HG02798 (cell line): Measurements from ENCODE around the gene COL15A1.

Experiments used
- ATAC-seq: cut with Tn5 transposase; IDR thresholded peaks from one replicate; pipeline ENCODE4 v1.9.1; 2021; ENCODE audit warnings: mild to moderate bottlenecking; ENCODE audit not compliant: unreplicated experiment, poor library complexity

COL15A1 gene

GRCh38 chr9:99070681-99071080 is 127.0 kb downstream of the COL15A1 start:
- no peak for ATAC-seq

DNA sequence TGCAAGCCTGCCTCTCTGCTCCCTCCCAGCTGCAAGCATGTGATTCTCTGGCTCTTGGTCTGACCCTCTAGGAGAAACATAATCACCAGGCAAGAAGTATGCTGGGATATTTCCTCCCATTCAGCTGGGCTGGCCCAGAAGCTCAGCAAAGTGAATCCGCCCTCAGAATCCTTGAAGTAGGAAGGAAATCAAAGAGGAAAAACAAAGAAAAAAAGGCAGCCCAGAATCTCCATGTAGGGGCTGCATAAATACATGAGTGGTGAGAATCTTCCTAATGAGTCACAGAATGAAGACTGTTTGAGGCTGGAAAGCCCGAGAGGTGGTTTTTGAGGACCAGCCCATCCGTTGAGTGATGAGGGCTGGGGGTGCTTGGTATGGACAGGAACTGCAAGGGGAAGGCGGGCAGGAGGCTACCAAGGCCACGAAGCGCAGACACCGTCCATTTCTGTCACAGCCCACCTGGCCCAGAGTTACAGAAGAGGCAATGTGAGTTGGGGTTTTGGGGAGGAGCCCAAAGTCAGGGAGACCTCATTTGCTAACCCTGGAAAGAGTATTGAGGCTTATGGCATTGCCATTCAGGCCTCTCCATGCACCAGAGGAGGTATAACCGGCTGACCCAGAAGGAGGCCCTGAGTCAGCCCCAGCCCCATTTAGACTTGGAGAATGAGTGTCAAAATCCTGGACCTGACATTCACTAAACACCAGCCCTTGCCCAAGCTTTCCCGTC is 127.8 kb downstream of the COL15A1 start:
- ATAC-seq = no peak

DNA sequence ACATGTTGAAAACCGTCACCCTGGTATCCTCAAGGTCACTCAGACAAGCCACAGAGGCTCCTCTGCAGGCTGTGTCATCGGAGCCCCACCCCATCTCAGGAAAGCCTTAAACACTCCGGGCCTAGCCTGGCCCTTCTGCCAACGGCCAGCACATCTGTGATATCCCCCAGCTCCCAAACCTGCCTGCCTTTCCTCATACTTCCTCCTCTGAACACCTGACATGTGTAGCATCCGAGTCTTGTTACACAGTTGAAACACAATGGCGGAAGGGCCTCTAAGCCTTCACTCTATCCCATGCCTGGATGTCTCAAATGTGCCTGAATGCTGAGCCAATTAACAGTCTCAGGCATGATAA is 128.3 kb downstream of the COL15A1 start:
- ATAC-seq = no peak

DNA sequence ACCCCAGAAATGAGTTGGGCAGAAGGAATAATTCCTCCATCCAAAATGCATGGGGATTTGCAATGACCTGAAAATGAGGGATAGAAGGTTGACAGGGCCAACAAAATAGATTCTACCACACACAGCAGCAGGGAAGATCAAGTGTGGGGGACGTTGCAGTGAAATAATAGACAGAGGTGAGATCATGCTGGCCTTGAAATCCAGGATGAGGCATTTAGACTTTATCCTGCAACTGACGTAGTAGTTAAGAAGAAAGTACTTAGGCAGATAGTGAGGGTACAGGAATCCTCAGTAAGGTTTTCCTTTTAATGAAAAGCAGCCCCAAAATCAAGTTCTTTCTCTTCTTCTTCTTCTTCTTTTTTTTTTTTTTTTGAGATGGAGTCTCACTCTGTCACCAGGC is 129.6 kb downstream of the COL15A1 start:
- no peak for ATAC-seq

- no peak for ATAC-seq
Observed at GRCh38 chr9:99073985-99074901, 130.5 kb downstream of the COL15A1 start.

DNA sequence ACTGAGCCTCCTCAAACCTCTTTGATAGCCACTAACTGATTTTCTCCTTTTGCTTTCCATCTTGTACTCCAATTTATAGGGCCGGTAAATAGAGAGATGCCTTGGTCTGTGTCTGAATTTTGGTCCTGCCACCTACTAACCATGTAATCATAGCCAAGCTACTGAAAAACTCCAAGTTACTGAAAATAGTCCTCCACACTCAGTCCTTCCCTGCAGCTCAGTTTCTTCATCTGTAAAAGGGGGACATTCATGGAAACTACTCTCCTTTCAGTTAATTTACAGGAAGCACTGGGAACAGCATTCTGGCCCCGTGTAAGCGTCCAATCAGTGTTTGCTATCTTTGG is 131.2 kb downstream of the COL15A1 start:
- ATAC-seq = no peak

DNA sequence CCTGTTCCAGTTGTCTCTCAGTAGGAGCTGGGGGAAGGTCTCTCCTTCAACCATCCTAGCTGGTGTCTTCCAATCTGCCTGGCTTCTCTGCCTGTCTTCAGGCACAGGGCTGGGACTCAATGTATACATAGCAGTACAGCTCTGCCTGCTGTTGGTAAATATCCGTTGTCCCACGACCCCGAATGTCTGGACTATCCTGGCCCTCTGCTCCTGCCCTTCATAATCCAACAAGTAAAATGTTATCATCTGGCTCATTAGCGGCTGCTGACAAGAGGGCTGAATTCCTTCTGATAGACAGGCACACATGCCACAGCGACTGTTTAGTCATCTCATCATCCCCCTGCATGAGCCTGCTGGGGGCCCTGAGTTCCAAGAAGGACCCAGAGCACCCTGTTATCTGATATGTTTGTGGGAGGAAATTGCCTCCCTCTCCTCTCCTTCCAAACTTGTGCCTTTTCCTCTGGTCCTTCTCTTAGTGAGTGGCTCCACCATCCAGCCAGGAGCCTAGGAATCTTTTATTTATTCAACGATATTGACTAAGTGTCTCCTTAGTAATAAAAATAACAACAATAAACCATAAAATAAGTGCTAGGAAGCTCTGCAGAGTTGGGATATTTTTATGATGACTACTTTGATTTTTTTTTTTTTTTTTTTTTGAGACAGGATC is 131.7 kb downstream of the COL15A1 start:
- ATAC-seq = no peak

DNA sequence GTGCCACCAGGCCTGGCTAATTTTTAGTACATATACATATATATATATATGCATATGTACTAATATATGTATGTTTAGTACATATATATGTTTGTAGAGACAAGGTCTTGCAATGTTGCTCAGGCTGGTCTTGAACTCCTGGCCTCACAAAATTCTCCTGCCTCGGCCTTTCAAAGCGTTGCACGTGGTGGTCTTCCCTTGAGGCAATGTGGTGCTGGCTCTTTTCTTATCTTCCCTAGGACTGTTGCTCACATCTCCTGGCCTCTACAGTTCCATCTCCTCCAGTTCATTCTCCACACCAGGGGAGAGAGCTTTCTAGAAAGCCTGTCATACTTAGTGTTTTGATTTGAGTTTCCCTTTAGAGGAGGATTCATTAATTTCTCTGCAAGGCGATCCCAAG is 132.3 kb downstream of the COL15A1 start:
- ATAC-seq = no peak

GRCh38 chr9:99076483-99077171 is 132.9 kb downstream of the COL15A1 start:
- no peak for ATAC-seq

GRCh38 chr9:99078717-99079116 is 135.0 kb downstream of the COL15A1 start:
- ATAC-seq = no peak

GRCh38 chr9:99079542-99079941 is 135.8 kb downstream of the COL15A1 start:
- no peak for ATAC-seq

DNA sequence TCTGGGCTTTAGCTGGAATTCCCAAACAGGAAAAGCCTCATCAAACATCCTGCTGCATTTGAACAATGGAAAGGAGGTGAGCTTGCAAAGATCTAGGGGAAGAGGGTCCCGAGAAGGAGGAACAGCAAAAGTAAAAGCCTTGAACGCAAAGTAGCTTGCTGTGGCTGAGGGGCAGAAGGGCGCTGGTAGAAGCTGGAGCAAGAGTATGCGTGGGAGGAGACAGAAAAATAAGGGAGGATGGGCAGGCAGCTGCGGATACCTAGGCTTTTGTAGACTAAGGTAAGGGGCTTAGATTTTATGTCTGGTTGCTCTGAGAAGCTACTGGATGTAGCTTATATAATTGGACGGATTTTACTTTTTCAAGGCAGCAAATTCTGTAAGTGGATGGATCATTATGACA is 139.3 kb downstream of the COL15A1 start:
- no peak for ATAC-seq

DNA sequence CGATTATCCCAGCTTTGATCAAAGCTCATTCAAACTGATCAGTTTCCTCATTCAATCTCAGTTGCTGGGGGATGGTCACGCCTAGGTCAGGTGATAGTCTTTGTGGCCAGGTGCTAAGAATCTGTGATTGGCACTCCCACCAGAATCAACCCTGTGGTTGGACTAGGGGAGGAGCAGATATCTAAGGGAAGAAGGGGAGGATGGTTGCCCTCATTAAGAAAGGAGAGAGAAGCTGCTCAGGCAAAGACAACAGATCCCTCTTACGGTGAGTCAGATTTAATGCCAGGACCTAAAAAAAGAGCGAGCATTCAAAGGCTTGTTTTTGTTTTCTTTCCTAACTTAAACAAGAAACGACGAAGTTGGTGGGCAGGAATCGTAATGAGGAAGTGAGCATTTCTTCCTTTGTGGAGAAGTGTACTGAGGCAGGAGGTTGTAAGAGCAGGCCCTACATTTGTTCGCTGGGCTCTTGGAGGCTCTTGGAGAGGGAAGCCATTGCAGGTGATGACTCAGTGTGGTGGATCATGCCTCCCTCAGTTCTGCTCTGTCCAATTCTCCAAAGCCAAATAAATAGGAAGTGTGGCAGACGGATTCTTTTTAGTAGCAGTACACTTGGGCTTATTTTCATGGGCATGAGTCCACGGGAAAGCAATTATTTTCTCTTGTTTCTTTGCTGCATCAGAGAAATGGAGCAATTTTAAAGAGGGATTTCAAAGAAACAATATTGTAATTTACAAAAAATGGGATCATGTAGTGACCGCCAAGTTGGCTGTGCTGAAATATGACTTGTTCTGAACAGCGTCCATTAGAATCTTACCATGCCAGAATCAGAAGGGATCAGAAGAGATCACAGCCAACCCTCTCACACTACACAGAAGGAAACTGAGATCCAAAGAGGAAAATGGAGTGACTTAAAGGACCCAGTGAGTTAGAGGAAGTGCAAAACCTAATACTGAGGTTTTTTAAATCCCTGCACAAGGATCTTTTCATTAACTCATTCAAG is 142.5 kb downstream of the COL15A1 start:
- no peak for ATAC-seq

DNA sequence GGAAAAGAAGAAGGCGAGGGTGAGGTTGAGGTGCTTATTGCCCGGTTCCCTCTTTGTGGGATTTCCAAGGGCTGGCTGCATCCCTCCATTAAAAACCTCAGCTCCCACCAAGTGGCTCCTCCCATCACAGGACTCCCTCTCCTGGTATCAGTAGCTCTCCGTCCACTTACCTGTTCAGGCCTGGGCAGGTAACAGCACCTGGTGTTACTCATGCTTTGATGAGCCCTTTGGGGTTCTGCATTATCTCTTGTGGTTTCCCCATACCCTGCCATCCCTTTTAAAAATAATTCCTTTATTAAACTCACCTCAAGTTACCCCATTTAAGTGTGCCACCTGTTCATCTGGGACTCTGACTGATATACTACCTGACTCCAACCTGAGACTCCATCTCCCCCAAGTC is 143.8 kb downstream of the COL15A1 start:
- no peak for ATAC-seq

DNA sequence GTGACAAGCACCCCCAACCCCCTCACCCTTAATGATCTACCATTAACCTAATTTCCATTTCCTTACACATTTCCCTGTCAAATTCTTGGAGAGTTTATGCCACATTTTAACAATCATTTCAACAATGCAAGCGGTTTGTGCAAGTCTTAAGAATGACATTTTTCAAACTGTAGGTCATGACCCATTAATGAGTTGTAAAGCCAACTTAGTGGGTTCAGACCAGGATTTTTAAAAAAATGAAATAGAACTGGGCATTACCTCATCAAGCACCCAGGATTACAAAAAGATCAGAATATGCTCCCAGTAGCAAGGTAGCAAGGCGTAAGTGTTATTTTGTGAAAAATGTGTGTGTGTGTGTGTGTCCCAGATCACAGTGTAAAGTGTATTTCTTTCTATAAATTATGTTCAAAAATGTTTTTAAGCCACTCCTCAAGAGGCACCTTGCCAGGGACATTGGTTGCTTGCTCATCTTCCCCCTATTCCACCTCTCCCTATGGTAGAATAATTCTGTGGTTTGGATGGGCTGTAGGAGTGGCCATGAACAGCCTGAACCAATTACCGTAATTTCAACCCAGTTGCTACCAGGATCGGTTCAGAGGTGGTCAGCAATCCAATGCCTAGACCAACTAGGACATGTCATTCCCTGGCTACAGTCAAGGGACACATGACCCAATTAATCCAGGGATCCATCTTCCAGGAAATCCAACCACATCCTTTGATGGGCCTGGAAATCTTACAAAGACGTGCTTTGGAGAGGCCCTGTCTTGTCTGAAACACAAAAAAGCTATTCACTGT is 146.8 kb downstream of the COL15A1 start:
- no peak for ATAC-seq

GRCh38 chr9:99092643-99093491 is 149.2 kb downstream of the COL15A1 start:
- no peak for ATAC-seq

DNA sequence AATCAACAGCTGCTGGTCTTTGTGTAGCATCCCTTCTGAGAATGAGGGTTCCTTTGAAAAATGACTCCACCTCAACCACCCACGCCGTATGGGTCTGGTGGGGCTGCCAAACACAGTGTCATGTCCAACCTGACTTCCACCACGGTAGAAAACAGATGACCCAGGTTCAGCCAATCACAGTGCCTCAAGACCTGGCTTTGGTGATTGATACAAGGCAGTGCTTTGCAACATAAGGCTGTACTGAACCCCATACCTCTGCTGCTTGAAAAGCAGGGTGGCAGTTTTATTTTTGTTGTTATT is 149.7 kb downstream of the COL15A1 start:
- no peak for ATAC-seq

DNA sequence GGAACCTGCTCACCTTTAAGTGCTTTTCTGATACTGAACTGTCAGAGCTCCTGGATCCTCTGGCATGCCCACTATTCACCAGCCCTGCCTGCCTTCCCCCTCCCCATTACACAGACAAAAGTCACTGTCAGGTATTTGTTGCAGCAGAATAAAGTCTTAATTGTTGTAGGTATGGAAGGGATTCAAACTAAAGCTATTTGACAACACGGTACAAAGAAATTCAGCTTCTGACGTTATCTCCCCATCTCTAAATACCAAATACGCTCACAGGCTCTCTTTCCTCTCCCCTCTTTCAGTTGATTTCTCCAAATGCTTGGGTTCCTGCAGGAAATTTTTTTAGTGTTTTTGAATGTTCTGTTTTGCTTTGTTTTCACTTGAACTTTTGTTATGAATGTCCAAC is 151.9 kb downstream of the COL15A1 start:
- no peak for ATAC-seq
